Measurements from ENCODE around the gene ACP3. TPM values are rescaled to one million over a fixed set of nuclear protein-coding genes. Genes with fewer than 3 reads are reported as not detected.
"Not testable (repeated sequence)": the region's sequence is repeated elsewhere in the genome, so short reads cannot be mapped to it uniquely, and the experiment has no call there.

ACP3 gene
- polyA plus RNA-seq, 1 donor (not counting 4 experiments of a cell fraction or from before 2014, with no cell fraction given), result 1.3 TPM

DNA sequence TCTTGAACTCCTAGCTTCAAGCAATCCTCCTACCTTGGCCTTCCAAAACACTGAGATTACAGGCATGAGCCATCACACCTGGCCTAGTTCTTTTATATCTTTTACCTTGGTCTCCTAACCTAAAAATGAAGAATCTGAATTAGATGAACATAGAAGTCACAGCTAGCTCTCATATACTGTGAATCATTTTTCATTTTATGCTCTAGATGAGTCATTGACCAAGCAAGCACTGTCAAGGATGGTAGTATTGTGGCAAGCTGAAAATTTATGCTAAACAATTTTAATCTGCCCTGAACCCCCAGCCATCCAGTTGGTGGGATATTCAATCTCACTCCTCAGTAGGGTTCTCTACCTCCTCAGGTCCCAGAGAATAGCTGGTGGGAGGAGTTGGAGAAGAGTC lies 51.8 kb downstream of the ACP3 start:
- Histone ChIP-seq H3K4me3 (ENCODE audit: control insufficient read depth in 2 of 3, extremely low read depth in 1 of 3, insufficient read depth in 2 of 3, low read depth in 1 of 3, low read length in 3 of 3) (no peak overlapping the region), H3K27me3 (ENCODE audit: control insufficient read depth, extremely low read depth, insufficient read depth, low read length) (no peaks in the 10 kb centered on the region), H3K9me3 (ENCODE audit: control insufficient read depth, low read depth, low read length) (no peaks in the 10 kb centered on the region), H3K9ac (ENCODE audit: control insufficient read depth, extremely low read depth, insufficient read depth, low read length) (no peak overlapping the region), H3K36me3 (ENCODE audit: control insufficient read depth in 2 of 2, extremely low read depth in 1 of 2, insufficient read depth in 2 of 2, low read length in 2 of 2) (no peaks in the 10 kb centered on the region), H3K4me2 (ENCODE audit: control insufficient read depth, extremely low read depth, insufficient read depth, low read depth, low read length) (no peak overlapping the region), H2AFZ (ENCODE audit: control insufficient read depth, low read length) (no peak overlapping the region), H3K9me1 (ENCODE audit: control insufficient read depth, extremely low read depth, insufficient read depth, low read length) (no peaks in the 10 kb centered on the region), H3K79me2 (ENCODE audit: control insufficient read depth, insufficient read depth, low read length) (no peaks in the 10 kb centered on the region), H3K4me1 (ENCODE audit: control insufficient read depth, extremely low read depth, insufficient read depth, low read length) (no peaks in the 10 kb centered on the region), H3K27ac (ENCODE audit: control insufficient read depth, insufficient read depth, low read length) (no peak overlapping the region), H4K20me1 (ENCODE audit: control insufficient read depth, extremely low read depth, insufficient read depth, low read length) (no peaks in the 10 kb centered on the region)
- no peak for DNase-seq (ENCODE audit: low read depth, low spot score)
- TF ChIP-seq CTCF (optimal IDR thresholded peaks at IDR 0.05 in 1 of 3, IDR thresholded peaks at IDR 0.05 in 1 of 3, conservative IDR thresholded peaks at IDR 0.05 in 1 of 3; ENCODE audit: extremely low read depth in 1 of 3, insufficient read depth in 2 of 3, low read length in 3 of 3), result no peak
- TF ChIP-seq EZH2 (IDR thresholded peaks at IDR 0.05; ENCODE audit: low read length), result no peak
- FAIRE-seq, result no peak
- dilution Hi-C loops (cut with MboI; ENCODE audit: extremely low pct_ligation_motif_present, low sequenced_read_pairs), result no loop called here

- H3K4me2 ChIP-seq (ENCODE audit: control insufficient read depth, extremely low read depth, insufficient read depth, low read depth, low read length); H3K9me3 ChIP-seq (ENCODE audit: control insufficient read depth, low read depth, low read length); DNase-seq (ENCODE audit: low read depth, low spot score); FAIRE-seq; H3K36me3 ChIP-seq (ENCODE audit: control insufficient read depth in 2 of 2, extremely low read depth in 1 of 2, insufficient read depth in 2 of 2, low read length in 2 of 2); dilution Hi-C loops (cut with MboI; ENCODE audit: extremely low pct_ligation_motif_present, low sequenced_read_pairs); H3K27ac ChIP-seq (ENCODE audit: control insufficient read depth, insufficient read depth, low read length); H3K9me1 ChIP-seq (ENCODE audit: control insufficient read depth, extremely low read depth, insufficient read depth, low read length); H3K27me3 ChIP-seq (ENCODE audit: control insufficient read depth, extremely low read depth, insufficient read depth, low read length); H3K4me3 ChIP-seq (ENCODE audit: control insufficient read depth in 2 of 3, extremely low read depth in 1 of 3, insufficient read depth in 2 of 3, low read depth in 1 of 3, low read length in 3 of 3); H3K4me1 ChIP-seq (ENCODE audit: control insufficient read depth, extremely low read depth, insufficient read depth, low read length); H3K79me2 ChIP-seq (ENCODE audit: control insufficient read depth, insufficient read depth, low read length); H4K20me1 ChIP-seq (ENCODE audit: control insufficient read depth, extremely low read depth, insufficient read depth, low read length); H2AFZ ChIP-seq (ENCODE audit: control insufficient read depth, low read length); H3K9ac ChIP-seq (ENCODE audit: control insufficient read depth, extremely low read depth, insufficient read depth, low read length): not testable (repeated sequence)
Observed at GRCh38 chr3:132376945-132377354, 59.7 kb downstream of the ACP3 start.

DNA sequence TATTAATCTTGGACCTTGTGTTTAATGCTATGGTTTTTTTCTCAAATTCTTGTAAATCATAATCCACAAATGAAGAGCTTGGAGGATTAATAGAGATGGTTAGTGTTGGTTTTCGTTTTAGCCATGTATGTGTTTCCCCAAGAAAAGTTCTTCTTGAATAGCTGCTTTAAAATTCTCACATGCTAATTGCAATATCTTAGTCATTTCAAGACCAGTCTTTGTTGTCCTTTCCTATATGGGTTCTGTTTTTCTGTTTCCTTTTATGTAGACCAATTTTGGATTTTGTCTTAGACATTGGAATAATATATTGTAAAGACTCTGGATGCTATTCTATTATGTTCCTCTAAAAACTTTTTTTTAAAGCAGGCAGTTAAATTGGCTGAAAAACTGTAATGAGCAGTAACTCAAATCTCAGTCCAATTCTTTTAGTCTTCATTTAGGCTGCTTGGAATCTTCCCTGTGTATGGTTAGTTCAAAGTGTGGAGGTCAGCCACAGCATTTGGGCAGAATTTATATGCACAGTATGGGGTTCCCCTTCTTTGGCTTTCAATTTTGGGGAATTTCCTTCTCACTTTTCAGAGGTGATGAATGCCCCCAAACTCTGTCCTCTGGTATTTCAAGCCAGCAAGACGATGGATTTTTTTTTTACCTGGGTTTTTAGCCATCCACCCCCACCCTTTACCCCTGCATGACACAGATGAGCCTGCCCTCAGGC lies 61.0 kb downstream of the ACP3 start:
- Histone ChIP-seq H3K27me3 (ENCODE audit: control insufficient read depth, extremely low read depth, insufficient read depth, low read length) (no peaks in the 10 kb centered on the region), H2AFZ (ENCODE audit: control insufficient read depth, low read length) (no peak overlapping the region), H3K4me3 (ENCODE audit: control insufficient read depth in 2 of 3, extremely low read depth in 1 of 3, insufficient read depth in 2 of 3, low read depth in 1 of 3, low read length in 3 of 3) (no peak overlapping the region), H3K4me2 (ENCODE audit: control insufficient read depth, extremely low read depth, insufficient read depth, low read depth, low read length) (no peak overlapping the region), H3K9me3 (ENCODE audit: control insufficient read depth, low read depth, low read length) (no peaks in the 10 kb centered on the region), H3K9ac (ENCODE audit: control insufficient read depth, extremely low read depth, insufficient read depth, low read length) (no peak overlapping the region), H3K36me3 (ENCODE audit: control insufficient read depth in 2 of 2, extremely low read depth in 1 of 2, insufficient read depth in 2 of 2, low read length in 2 of 2) (no peaks in the 10 kb centered on the region), H3K9me1 (ENCODE audit: control insufficient read depth, extremely low read depth, insufficient read depth, low read length) (no peaks in the 10 kb centered on the region), H3K4me1 (ENCODE audit: control insufficient read depth, extremely low read depth, insufficient read depth, low read length) (no peaks in the 10 kb centered on the region), H3K79me2 (ENCODE audit: control insufficient read depth, insufficient read depth, low read length) (no peaks in the 10 kb centered on the region), H3K27ac (ENCODE audit: control insufficient read depth, insufficient read depth, low read length) (no peak overlapping the region), H4K20me1 (ENCODE audit: control insufficient read depth, extremely low read depth, insufficient read depth, low read length) (no peaks in the 10 kb centered on the region)
- DNase-seq (ENCODE audit: low read depth, low spot score), result no peak
- dilution Hi-C loops (cut with MboI; ENCODE audit: extremely low pct_ligation_motif_present, low sequenced_read_pairs), result no loop called here
- FAIRE-seq, result no peak
- TF ChIP-seq CTCF (optimal IDR thresholded peaks at IDR 0.05 in 1 of 3, IDR thresholded peaks at IDR 0.05 in 1 of 3, conservative IDR thresholded peaks at IDR 0.05 in 1 of 3; ENCODE audit: extremely low read depth in 1 of 3, insufficient read depth in 2 of 3, low read length in 3 of 3) (no peak), EZH2 (IDR thresholded peaks at IDR 0.05; ENCODE audit: low read length) (no peak)

Data from keratinocyte (primary cell).